ENCODE data around the gene TPRX1. TPM values are rescaled to one million over a fixed set of nuclear protein-coding genes. Genes with fewer than 3 reads are reported as not detected.
A peak's percentile ranks its signal among the peaks of the same experiment; 100 is the strongest.
"Not testable (repeated sequence)": the region's sequence is repeated elsewhere in the genome, so short reads cannot be mapped to it uniquely, and the experiment has no call there.

Gene TPRX1
- polyA plus RNA-seq, 4 donors, result not detected

GRCh38 chr19:47781590-47782262, 22.6 kb downstream of the TPRX1 start:
- DNase-seq, result peak in 1 of 2 donors; percentile 21
- Histone ChIP-seq H3K4me3 (ENCODE audit: low read depth in 1 of 3, low read length in 3 of 3) (no peak overlapping the region), H3K9me3 (ENCODE audit: control insufficient read depth in 2 of 2, insufficient read depth in 1 of 2, low read depth in 1 of 2, low read length in 1 of 2) (peaks cover 0 to 3% of the 10 kb centered on the region in 2 donors), H3K36me3 (ENCODE audit: control insufficient read depth in 3 of 3, insufficient read depth in 2 of 3, low read depth in 1 of 3, low read length in 3 of 3) (peaks cover 0 to 63% (median 7%) of the 10 kb centered on the region in 3 donors), H3K4me1 (ENCODE audit: control insufficient read depth in 3 of 3, insufficient read depth in 2 of 3, low read depth in 1 of 3, low read length in 2 of 3) (peaks cover 0 to 23% (median 0%) of the 10 kb centered on the region in 3 donors), H3K27ac (ENCODE audit: low read depth in 1 of 3, low read length in 2 of 3) (no peak overlapping the region), H3K27me3 (ENCODE audit: control insufficient read depth in 3 of 3, insufficient read depth in 3 of 3, low read length in 3 of 3) (no peaks in the 10 kb centered on the region)
- no peak for FAIRE-seq
- WGBS, 3 donors, result 32 to 42% (median 39%) methylated on average over 9 of the region's 9 CpGs

- peaks cover 0 to 49% (median 7%) of the 10 kb centered on the region in 3 donors for H3K36me3 ChIP-seq (ENCODE audit: control insufficient read depth in 3 of 3, insufficient read depth in 2 of 3, low read depth in 1 of 3, low read length in 3 of 3)
- H3K27me3 ChIP-seq (ENCODE audit: control insufficient read depth in 3 of 3, insufficient read depth in 3 of 3, low read length in 3 of 3), result no peaks in the 10 kb centered on the region
- WGBS, 3 donors, result 38 to 65% (median 50%) methylated on average over 8 to 9 of the region's 9 CpGs
- peak overlapping the region in 1 of 3 donors; percentile 29 for H3K27ac ChIP-seq (ENCODE audit: low read depth in 1 of 3, low read length in 2 of 3)
- peak overlapping the region in 2 of 3 donors; percentile 76 to 97 for H3K4me3 ChIP-seq (ENCODE audit: low read depth in 1 of 3, low read length in 3 of 3)
- FAIRE-seq (no peak), DNase-seq (no peak)
- peaks cover 0 to 3% of the 10 kb centered on the region in 2 donors for H3K9me3 ChIP-seq (ENCODE audit: control insufficient read depth in 2 of 2, insufficient read depth in 1 of 2, low read depth in 1 of 2, low read length in 1 of 2)
- peaks cover 0 to 24% (median 0%) of the 10 kb centered on the region in 3 donors for H3K4me1 ChIP-seq (ENCODE audit: control insufficient read depth in 3 of 3, insufficient read depth in 2 of 3, low read depth in 1 of 3, low read length in 2 of 3)
These were observed 24.2 kb downstream of the TPRX1 start for GRCh38 chr19:47780215-47780551.

- 20 to 44% (median 30%) methylated on average over 24 of the region's 24 CpGs for WGBS, 3 donors
- peaks cover 0 to 43% (median 7%) of the 10 kb centered on the region in 3 donors for H3K36me3 ChIP-seq (ENCODE audit: control insufficient read depth in 3 of 3, insufficient read depth in 2 of 3, low read depth in 1 of 3, low read length in 3 of 3)
- H3K4me1 ChIP-seq (ENCODE audit: control insufficient read depth in 3 of 3, insufficient read depth in 2 of 3, low read depth in 1 of 3, low read length in 2 of 3), result peaks cover 0 to 24% (median 0%) of the 10 kb centered on the region in 3 donors
- DNase-seq, result peak; percentile 28 to 29
- no peaks in the 10 kb centered on the region for H3K27me3 ChIP-seq (ENCODE audit: control insufficient read depth in 3 of 3, insufficient read depth in 3 of 3, low read length in 3 of 3)
- peak overlapping the region; percentile 73 to 97 (median 85) for H3K27ac ChIP-seq (ENCODE audit: low read depth in 1 of 3, low read length in 2 of 3)
- H3K4me3 ChIP-seq (ENCODE audit: low read depth in 1 of 3, low read length in 3 of 3), result peak overlapping the region; percentile 76 to 99 (median 97)
- no peak for FAIRE-seq
- peaks cover 0 to 3% of the 10 kb centered on the region in 2 donors for H3K9me3 ChIP-seq (ENCODE audit: control insufficient read depth in 2 of 2, insufficient read depth in 1 of 2, low read depth in 1 of 2, low read length in 1 of 2)
These were observed 24.7 kb downstream of the TPRX1 start for GRCh38 chr19:47779524-47780214.

GRCh38 chr19:47778954-47779351, 25.4 kb downstream of the TPRX1 start:
- FAIRE-seq, result no peak
- Histone ChIP-seq H3K4me1 (ENCODE audit: control insufficient read depth in 3 of 3, insufficient read depth in 2 of 3, low read depth in 1 of 3, low read length in 2 of 3) (peaks cover 0 to 24% (median 0%) of the 10 kb centered on the region in 3 donors), H3K9me3 (ENCODE audit: control insufficient read depth in 2 of 2, insufficient read depth in 1 of 2, low read depth in 1 of 2, low read length in 1 of 2) (peaks cover 0 to 3% of the 10 kb centered on the region in 2 donors), H3K27me3 (ENCODE audit: control insufficient read depth in 3 of 3, insufficient read depth in 3 of 3, low read length in 3 of 3) (no peaks in the 10 kb centered on the region), H3K27ac (ENCODE audit: low read depth in 1 of 3, low read length in 2 of 3) (peak overlapping the region; percentile 73 to 97 (median 85)), H3K4me3 (ENCODE audit: low read depth in 1 of 3, low read length in 3 of 3) (peak overlapping the region; percentile 76 to 99 (median 97)), H3K36me3 (ENCODE audit: control insufficient read depth in 3 of 3, insufficient read depth in 2 of 3, low read depth in 1 of 3, low read length in 3 of 3) (peaks cover 0 to 36% (median 7%) of the 10 kb centered on the region in 3 donors)
- WGBS, 3 donors, result 0% methylated on average over 20 of the region's 20 CpGs
- peak; percentile 36 to 57 for DNase-seq

- peaks cover 0 to 3% of the 10 kb centered on the region in 2 donors for H3K9me3 ChIP-seq (ENCODE audit: control insufficient read depth in 2 of 2, insufficient read depth in 1 of 2, low read depth in 1 of 2, low read length in 1 of 2)
- H3K4me1 ChIP-seq (ENCODE audit: control insufficient read depth in 3 of 3, insufficient read depth in 2 of 3, low read depth in 1 of 3, low read length in 2 of 3), result peaks cover 0 to 24% (median 0%) of the 10 kb centered on the region in 3 donors
- H3K27me3 ChIP-seq (ENCODE audit: control insufficient read depth in 3 of 3, insufficient read depth in 3 of 3, low read length in 3 of 3), result no peaks in the 10 kb centered on the region
- DNase-seq (peak; percentile 77 to 95), FAIRE-seq (no peak)
- WGBS, 3 donors, result 0 to 2% (median 0%) methylated on average over 61 to 65 of the region's 65 CpGs
- peak within 1 kb of the TSS; percentile 76 to 99 (median 97) for H3K4me3 ChIP-seq (ENCODE audit: low read depth in 1 of 3, low read length in 3 of 3)
- H3K36me3 ChIP-seq (ENCODE audit: control insufficient read depth in 3 of 3, insufficient read depth in 2 of 3, low read depth in 1 of 3, low read length in 3 of 3), result peaks cover 0 to 31% (median 7%) of the 10 kb centered on the region in 3 donors
- peak within 1 kb of the TSS; percentile 73 to 97 (median 85) for H3K27ac ChIP-seq (ENCODE audit: low read depth in 1 of 3, low read length in 2 of 3)
These were observed 26.1 kb downstream of the TPRX1 start, which contains the start of gene SELENOW for GRCh38 chr19:47778049-47778953. Gene SELENOW (plus strand): TSS chr19:47778703. CDS start chr19:47778786, 83 bp downstream.

- Histone ChIP-seq H3K36me3 (ENCODE audit: control insufficient read depth in 3 of 3, insufficient read depth in 2 of 3, low read depth in 1 of 3, low read length in 3 of 3) (peaks cover 0 to 25% (median 7%) of the 10 kb centered on the region in 3 donors), H3K4me3 (ENCODE audit: low read depth in 1 of 3, low read length in 3 of 3) (peak overlapping the region; percentile 76 to 99 (median 97)), H3K4me1 (ENCODE audit: control insufficient read depth in 3 of 3, insufficient read depth in 2 of 3, low read depth in 1 of 3, low read length in 2 of 3) (peaks cover 0 to 24% (median 0%) of the 10 kb centered on the region in 3 donors), H3K27ac (ENCODE audit: low read depth in 1 of 3, low read length in 2 of 3) (peak overlapping the region; percentile 73 to 97 (median 85))
- H3K27me3 ChIP-seq (ENCODE audit: control insufficient read depth in 3 of 3, insufficient read depth in 3 of 3, low read length in 3 of 3); H3K9me3 ChIP-seq (ENCODE audit: control insufficient read depth in 2 of 2, insufficient read depth in 1 of 2, low read depth in 1 of 2, low read length in 1 of 2); FAIRE-seq: not testable (repeated sequence)
- WGBS, 3 donors, result 36 to 62% (median 42%) methylated on average over 23 of the region's 23 CpGs
- peak in 1 of 2 donors; percentile 77 for DNase-seq
These were observed 26.9 kb downstream of the TPRX1 start for GRCh38 chr19:47777245-47778048.

GRCh38 chr19:47776568-47776967, 27.8 kb downstream of the TPRX1 start:
- Histone ChIP-seq H3K27me3 (ENCODE audit: control insufficient read depth in 3 of 3, insufficient read depth in 3 of 3, low read length in 3 of 3) (no peaks in the 10 kb centered on the region), H3K27ac (ENCODE audit: low read depth in 1 of 3, low read length in 2 of 3) (peak overlapping the region in 2 of 3 donors; percentile 73 to 97), H3K36me3 (ENCODE audit: control insufficient read depth in 3 of 3, insufficient read depth in 2 of 3, low read depth in 1 of 3, low read length in 3 of 3) (peaks cover 0 to 16% (median 5%) of the 10 kb centered on the region in 3 donors), H3K9me3 (ENCODE audit: control insufficient read depth in 2 of 2, insufficient read depth in 1 of 2, low read depth in 1 of 2, low read length in 1 of 2) (peaks cover 0 to 3% of the 10 kb centered on the region in 2 donors), H3K4me1 (ENCODE audit: control insufficient read depth in 3 of 3, insufficient read depth in 2 of 3, low read depth in 1 of 3, low read length in 2 of 3) (peaks cover 0 to 24% (median 0%) of the 10 kb centered on the region in 3 donors), H3K4me3 (ENCODE audit: low read depth in 1 of 3, low read length in 3 of 3) (no peak overlapping the region)
- WGBS, 3 donors, result 8 to 44% (median 34%) methylated on average over 4 of the region's 4 CpGs
- FAIRE-seq, result no peak
- peak; percentile 90 for DNase-seq
